ENCODE measurements around the gene RASGRF2.

RASGRF2 gene

DNA sequence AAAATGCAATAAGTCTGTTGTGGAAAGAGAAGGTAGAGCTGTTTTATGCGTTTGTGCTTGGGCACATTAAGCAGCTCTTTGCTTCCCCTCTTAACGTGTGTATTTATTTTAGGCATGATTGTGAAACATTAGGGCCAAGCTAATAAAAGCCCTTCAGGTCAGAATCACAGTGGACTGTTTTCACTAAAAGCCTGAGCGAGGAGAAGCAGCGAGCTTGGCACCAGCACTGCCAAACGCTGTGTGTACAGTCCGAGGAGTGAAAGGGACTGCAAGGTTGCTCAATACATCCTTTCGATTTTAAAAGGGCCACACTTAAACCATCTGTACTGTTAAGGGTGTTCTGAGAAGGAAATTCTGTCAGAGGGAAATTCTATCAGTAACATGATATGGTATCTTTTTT is 165.8 kb downstream of the RASGRF2 start:
- DNase-seq (ENCODE audit: low read depth): no peak
- H3K4me3 ChIP-seq (ENCODE audit: low read depth, low read length): no peak overlapping the region
- TF ChIP-seq CTCF (IDR thresholded peaks at IDR 0.05; ENCODE audit: control insufficient read depth, extremely low read depth, insufficient read depth): no peak

DNA sequence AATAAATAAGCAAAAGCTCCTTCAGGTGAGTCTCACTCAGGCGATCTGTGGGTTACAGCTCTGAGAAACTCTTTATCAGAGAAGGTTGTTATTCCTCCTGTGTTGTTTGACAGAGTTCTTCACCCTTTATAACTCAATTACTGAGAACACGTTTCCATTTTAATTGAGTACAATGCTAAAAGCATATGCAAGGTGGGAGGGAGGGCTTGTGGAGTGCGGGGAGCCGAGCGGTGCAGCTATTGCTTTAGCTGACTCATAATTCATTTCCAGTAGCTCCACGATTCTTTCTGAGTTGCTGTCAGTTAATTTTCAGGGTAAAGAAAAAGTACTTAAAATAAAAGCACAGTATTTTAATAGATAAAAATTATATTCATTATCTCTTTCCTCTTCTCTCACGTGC is 168.3 kb downstream of the RASGRF2 start:
- no peak for TF ChIP-seq CTCF (IDR thresholded peaks at IDR 0.05; ENCODE audit: control insufficient read depth, extremely low read depth, insufficient read depth)
- DNase-seq (ENCODE audit: low read depth): no peak
- H3K4me3 ChIP-seq (ENCODE audit: low read depth, low read length): no peak overlapping the region

- no peak overlapping the region for H3K4me3 ChIP-seq (ENCODE audit: low read depth, low read length)
- DNase-seq (ENCODE audit: low read depth): no peak
- no peak for TF ChIP-seq CTCF (IDR thresholded peaks at IDR 0.05; ENCODE audit: control insufficient read depth, extremely low read depth, insufficient read depth)
These were observed 172.2 kb downstream of the RASGRF2 start for GRCh38 chr5:81132381-81132780.

- no peak for TF ChIP-seq CTCF (IDR thresholded peaks at IDR 0.05; ENCODE audit: control insufficient read depth, extremely low read depth, insufficient read depth)
- no peak for DNase-seq (ENCODE audit: low read depth)
- H3K4me3 ChIP-seq (ENCODE audit: low read depth, low read length): no peak overlapping the region
These were observed 173.9 kb downstream of the RASGRF2 start for GRCh38 chr5:81134066-81134465.

DNA sequence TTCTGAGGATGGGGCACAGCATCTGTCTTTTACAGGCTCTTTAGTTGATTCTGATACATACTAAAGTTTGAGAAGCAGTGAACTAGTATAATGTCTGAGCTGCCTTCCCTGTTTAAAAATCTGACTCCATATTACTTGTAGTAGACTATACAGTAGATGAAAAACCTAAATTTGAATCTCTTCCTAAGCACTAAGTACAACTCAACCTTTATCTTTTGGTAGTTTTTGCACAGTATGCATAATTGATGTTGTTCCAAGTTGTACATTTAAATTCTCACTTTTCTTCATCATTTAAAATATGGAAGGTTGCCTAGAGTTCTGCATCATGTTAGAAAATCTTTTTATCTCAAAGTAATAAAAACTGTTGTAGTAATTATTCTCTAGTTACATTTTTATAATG is 174.4 kb downstream of the RASGRF2 start:
- H3K4me3 ChIP-seq (ENCODE audit: low read depth, low read length): no peak overlapping the region
- no peak for DNase-seq (ENCODE audit: low read depth)
- no peak for TF ChIP-seq CTCF (IDR thresholded peaks at IDR 0.05; ENCODE audit: control insufficient read depth, extremely low read depth, insufficient read depth)

DNA sequence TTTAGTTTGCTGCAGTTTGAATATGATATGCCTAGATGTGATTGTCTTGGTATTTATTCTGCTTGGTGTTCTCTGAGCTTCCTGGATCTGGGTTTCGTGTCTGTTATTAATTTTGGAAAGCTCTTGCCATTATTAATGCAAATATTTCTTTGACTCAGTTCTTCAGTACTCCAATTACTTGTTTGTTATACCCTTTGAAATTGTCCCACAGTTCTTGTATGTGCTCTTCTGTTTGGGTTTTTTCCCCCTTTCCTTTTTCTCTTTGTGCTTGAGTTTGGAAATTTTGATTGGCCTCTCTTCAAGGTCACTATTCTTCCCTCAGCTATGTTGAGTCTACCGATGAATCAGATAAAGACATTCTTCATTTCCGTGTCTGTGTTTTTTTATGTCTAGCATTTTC is 176.4 kb downstream of the RASGRF2 start:
- no peak overlapping the region for H3K4me3 ChIP-seq (ENCODE audit: low read depth, low read length)
- DNase-seq (ENCODE audit: low read depth): no peak
- TF ChIP-seq CTCF (IDR thresholded peaks at IDR 0.05; ENCODE audit: control insufficient read depth, extremely low read depth, insufficient read depth): no peak

DNA sequence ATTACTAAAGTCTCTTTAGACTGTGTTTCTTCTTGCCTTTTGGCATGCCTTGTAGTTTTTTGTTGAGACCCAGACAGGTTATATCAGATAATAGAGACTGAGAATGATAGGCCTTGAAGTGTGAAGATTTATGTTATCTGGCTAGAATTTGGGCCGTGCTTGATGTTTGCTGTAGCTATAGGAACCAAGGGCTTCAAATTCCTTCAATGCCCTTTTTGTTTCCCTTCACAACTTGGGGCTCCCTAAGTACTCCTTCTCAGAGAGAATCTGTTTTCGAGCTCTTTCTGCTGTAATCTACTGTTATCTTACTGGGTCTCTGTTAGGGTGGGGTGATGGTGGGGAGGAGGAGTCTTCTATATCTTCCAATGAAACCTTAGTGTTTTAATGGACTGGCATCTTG is 177.7 kb downstream of the RASGRF2 start:
- TF ChIP-seq CTCF (IDR thresholded peaks at IDR 0.05; ENCODE audit: control insufficient read depth, extremely low read depth, insufficient read depth): no peak
- DNase-seq (ENCODE audit: low read depth): no peak
- H3K4me3 ChIP-seq (ENCODE audit: low read depth, low read length): no peak overlapping the region
